Activated CD4-positive, alpha-beta T cell treated with anti-CD3 and anti-CD28 coated beads, Interleukin-2, amount 50 U/mL, for 16 hours (primary cell): ENCODE results near the gene RSPH1.
A peak's percentile ranks its signal among the peaks of the same experiment; 100 is the strongest.
"Not testable (repeated sequence)": the region's sequence is repeated elsewhere in the genome, so short reads cannot be mapped to it uniquely, and the experiment has no call there.

Experiments used
- DNase-seq: peaks from one replicate; pipeline ENCODE4 v3.0.0-alpha.2; 2020

The RSPH1 gene

GRCh38 chr21:42480736-42481135 is 15.3 kb downstream of the RSPH1 start:
- no peak for DNase-seq

DNA sequence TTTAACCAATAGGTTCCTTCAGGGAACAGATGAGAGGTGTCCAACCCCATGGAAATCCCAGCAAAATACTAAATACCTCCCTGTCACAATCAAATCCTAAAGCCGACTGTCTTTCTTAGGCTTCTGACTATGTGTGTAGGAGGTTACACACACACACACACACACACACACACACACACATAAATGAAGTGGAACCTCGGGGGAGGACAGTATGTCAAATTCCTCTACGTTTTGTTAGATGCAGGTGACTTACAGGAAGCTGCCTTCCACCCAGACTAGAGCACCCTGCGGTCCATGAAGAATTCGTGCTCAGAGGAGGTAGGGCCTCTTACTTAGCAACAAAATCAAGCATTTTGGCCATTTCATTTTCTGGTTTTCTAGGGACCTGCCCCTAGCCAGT is 16.4 kb downstream of the RSPH1 start:
- DNase-seq: no peak

DNA sequence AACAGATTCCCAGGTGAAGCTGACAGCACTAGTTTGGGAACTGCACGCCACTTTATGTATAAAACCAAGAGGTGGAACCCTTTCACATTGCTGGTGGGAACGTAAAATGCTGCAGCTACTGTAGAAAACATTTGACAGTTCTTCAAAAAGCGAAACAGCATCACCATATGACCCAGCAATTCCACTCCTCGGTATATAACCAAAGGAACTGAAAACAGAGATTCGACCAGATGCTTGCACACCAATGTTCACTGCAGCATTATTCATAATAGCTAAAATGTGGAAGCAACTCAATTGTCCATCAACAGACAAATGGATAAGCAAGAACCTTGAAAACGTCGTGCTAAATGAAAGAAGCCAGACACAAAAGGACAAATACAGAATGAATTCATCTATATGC is 17.5 kb downstream of the RSPH1 start:
- no peak for DNase-seq

DNA sequence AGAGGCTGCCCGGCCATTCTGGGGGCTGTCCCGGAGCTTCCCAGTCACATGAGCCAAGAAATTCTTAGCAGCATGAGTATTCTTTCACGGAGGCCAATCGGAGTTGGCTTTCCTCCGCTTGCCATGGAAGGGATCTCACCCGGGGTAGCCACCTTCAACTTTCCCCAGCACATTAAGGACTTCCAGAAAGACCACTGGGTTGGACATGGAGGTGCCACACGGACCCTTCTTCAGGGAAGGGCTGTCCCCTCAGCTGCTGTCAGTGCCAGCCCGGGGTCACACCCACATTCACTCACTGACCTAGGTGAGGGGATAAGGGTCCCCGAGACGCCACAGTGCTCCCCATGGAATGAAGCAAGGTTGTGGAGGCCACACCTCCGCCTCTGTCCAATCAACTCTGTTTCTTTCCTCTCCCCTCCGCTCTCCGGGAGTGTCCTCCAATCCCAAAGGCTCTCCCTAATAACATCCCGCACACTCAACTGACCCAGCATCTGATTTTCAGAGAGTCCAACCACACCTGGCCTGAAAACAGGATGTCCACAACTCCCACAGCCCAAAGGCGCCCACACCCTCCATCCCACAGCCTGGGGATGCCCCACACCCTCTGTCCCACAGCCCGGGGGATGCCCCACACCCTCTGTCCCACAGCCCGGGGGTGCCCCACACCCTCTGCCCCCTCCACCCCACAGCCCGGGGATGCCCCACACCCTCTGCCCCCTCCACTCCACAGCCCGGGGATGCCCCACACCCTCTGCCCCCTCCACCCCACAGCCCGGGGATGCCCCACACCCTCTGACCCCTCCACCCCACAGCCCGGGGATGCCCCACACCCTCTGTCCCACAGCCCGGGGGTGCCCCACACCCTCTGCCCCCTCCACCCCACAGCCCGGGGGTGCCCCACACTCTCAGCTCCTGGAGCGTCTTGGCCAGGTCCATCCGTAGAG is 19.4 kb downstream of the RSPH1 start:
- no peak for DNase-seq

DNA sequence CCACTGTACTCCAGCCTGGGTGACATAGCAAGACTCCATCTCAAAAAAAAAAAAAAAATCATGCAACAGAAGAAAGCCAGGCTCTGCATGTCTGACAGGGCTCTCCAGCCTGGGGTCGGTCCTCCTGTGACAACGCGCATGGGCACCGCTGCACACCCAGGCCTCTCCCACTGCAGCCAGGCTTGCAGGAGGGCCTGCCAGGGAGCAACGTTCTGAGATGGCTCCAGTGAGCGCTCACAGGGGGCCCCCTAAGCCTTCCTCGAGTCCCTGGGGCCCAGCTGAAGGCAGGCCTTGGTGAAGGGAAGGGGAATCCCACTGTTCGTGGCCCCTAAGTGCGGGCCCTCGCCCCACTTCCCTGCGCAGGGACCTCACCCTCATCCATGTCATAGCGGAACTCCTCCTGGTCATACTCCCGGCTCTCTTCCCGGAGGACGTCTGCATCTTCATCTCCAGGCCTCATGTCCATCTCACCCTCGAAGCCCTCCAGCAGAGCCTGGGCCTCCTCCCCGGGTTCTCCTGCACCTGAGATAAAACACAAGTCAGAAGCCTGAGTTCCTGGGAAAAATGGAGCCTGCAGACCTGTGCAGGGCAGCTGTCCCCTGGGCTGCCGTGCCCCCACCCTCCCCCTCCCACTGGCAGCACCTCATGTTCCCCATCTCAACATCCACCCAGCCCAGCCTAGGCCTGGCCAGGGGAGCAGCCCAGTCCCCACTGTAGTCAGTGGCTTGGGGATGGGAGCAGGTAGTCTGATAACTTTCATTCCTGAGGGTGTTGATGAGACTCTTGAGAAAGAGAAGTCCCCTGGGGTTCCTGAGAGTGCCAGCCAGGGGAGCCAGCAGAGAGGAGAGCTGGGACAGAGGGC is 20.3 kb downstream of the RSPH1 start:
- no peak for DNase-seq

DNA sequence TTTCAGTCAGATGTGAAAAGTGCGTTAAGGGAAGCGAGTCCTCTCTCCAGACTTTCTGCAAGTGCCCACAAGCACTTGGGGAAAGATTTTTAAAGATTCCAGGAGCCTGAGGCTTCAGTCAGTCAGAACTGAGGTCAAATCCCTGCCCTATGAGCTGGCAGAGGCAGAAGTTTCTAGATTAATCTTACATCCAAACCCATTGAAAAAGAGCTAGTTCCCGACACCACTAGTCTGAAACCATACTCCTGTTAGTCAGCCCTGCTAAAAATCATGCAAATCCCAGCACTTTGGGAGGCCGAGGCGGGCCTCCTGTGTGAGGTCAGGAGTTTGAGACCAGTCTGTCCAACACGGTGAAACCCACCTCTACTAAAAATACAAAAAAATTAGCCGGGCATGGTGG is 21.0 kb downstream of the RSPH1 start:
- DNase-seq: no peak

GRCh38 chr21:42474043-42474831 is 21.8 kb downstream of the RSPH1 start:
- no peak for DNase-seq

DNA sequence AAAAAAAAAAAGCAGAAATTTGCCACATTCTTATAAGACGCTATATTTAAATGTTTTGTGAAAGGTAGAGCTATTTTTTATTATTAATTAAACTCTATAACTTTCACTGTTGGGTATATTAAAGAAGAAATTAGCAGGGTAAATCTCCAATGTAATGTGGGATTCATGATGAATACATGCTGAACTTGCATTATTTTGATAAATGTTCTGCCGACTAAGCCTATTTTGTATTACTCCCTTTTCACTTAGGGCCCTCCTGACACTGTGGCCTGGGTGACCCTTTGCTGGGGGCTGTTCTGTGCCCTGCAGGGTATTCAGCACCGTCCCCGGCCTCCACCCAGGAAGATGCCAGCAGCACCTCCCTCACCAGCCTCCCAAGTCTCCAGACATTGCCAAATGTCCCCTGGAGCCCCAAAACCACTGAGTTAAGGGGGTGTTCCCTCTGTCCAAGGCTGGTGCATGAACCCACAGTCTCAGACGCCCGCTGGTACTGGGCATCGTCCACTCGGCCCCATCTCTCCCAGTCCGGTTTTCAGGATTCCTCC is 22.5 kb downstream of the RSPH1 start:
- DNase-seq: no peak

DNA sequence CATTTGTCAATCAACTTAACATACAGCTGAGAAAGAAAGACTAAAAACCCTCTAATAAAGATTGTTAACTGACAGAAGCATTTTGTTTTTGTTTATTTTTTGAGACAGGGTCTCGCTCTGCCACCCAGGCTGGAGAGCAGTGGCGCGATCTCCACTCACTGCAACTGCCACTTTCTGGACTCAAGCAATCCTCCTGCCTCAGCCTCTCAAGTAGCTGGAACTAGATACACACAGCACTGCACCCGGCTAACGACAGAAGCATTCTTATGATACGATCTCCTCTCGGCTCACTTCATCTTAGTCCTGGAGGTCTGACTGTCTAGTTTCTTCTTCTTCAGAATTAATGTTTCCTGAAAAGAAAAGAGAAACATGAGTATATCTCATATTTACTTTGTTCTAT is 23.5 kb downstream of the RSPH1 start:
- DNase-seq: no peak

GRCh38 chr21:42471716-42472330 is 24.2 kb downstream of the RSPH1 start:
- no peak for DNase-seq

GRCh38 chr21:42471206-42471605 is 24.8 kb downstream of the RSPH1 start:
- DNase-seq: no peak

DNA sequence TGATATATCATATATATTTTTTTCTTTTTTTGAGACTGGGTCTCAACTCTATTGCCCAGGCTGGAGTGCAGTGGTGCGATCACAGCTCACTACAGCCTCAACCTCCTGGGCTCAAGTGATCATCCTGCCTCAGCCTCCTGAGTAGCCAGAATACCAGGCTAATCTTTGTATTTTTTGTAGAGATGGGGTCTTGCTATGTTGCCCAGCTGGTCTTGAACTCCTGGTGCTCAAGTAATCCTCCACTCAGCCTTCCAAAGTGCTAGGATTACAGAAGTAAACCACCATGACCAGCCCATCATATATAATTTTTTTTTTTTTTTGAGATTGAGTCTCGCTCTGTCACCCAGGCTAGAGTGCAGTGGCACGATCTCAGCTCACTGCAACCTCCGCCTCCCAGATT is 26.3 kb downstream of the RSPH1 start:
- DNase-seq: not testable (repeated sequence)

DNA sequence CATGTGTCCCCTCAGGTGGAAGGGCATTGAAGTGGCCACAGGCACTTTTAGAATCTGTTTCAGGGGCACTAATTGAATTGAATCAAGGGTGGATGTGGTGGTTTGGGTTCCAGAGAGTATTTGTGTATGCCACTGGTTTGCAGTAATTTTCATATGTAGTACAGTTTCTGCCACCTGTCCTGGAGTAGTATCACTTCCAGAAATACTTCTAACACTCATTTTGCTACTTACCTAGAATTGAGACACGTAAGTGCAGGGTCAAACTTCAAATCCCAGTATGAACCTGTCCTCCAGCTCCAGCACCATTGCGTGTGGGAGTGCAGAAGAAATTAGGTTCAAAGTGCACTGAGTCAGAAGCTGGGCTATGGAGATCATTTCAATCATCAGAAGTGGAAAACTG is 26.8 kb downstream of the RSPH1 start:
- DNase-seq: no peak

DNA sequence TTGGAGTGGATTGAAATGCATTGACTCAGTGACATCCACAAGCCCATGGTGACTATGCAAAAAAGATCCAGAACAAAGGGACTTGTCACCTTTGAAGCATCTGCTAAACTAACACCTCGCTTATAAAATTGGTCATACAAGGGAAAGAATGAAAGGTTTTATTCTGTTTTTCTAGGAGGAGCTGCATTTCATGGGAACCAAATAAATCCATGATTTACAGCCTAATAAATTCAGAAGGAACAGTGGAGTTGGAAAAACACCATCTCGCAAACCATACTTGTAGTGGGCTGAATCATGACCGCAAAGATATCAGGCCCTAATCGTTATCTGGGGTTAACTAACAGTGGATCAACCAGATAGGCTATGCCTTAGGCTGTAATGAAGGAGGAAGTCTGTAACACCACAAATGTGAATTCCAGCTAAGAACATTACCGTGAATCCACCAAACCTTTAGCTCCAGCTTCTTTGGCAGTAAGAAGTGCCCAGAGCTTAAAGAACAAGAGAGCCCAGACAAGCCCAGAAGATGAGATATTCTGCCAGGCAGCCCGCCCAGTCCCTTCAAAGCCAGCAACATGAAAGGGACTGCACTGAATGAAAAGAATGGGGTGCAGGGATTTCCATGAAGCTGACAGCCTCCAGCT is 27.4 kb downstream of the RSPH1 start:
- no peak for DNase-seq

- peak; percentile 30 for DNase-seq
Observed at GRCh38 chr21:42467140-42467983, 28.7 kb downstream of the RSPH1 start.

- DNase-seq: no peak
Observed at GRCh38 chr21:42466700-42467099, 29.3 kb downstream of the RSPH1 start.

DNA sequence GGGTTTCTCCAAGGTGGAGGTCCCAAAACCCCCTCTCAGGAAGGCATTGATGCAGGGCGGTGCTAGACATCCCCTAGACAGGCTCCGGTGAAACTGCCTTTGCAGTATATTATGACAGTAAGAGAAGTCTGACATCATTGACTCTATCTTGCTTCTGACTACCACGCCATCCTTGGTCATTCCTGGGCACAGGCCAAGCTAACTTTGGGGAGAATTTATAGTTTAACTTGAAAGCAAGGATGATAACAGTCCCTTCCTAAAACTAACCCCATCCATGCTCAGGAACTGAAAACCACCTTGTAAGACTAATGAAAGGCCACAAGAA is 30.3 kb downstream of the RSPH1 start:
- DNase-seq: no peak

DNA sequence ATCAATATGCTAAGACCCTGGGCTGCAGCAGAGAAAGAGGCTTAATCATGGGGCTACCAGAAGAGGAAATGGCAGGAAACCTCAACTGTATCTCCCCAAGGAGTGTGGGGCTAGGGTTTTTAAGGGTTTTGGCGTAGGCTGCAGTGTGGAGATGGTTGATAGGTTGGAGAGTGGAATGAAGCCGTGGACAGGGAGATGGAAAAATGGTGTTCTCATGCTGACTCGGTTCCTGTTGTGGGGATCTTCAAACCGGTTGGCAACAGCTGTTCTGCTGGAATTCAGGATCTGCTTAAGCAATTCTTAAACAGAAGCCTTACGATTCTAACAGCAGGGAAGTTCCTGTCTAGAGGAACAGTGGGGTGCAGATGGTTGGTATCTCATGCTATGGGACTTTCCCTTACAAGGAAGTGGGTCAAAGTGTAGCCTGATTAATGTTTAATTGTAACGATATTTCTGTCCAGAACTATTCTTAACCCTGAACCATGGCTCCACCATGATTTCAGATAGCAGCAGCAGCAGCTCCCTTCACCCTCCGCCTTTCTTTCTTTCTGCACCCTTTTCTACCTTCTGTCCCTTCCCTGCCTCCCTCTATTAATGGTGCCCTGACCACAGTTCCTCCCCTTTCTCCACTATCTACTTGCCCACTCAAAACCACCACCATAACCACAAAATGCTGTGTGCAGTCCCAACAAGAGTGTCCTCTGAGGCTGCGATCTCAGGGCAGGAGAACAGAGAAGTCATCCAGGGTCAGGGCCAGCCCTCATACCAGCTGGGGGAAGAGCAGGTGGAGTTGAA is 30.8 kb downstream of the RSPH1 start:
- no peak for DNase-seq

- DNase-seq: peak; percentile 60
Observed at GRCh38 chr21:42463861-42464515, 32.0 kb downstream of the RSPH1 start.
